Keratinocyte (primary cell): Measurements from ENCODE around the gene ECHS1. TPM values are rescaled to one million over a fixed set of nuclear protein-coding genes. Genes with fewer than 3 reads are reported as not detected.

ENCODE experiments used
- DNase-seq: peaks from one replicate; pipeline ENCODE4 v3.0.0-alpha.2; 2011; ENCODE audit warnings: low read depth, missing footprints, low spot score
- FAIRE-seq: peaks from 2 replicates; lab custom pipeline; 2011; peaks lifted over from hg19 to GRCh38; lab: Jason Lieb, UNC
- H2AFZ ChIP-seq: 2 replicates; pipeline ENCODE4 v1.6.0; 2012; ENCODE audit warnings: low read length, control low read depth, inconsistent platforms; ENCODE audit not compliant: control insufficient read depth
- H3K27ac ChIP-seq: 2 replicates; pipeline ENCODE4 v1.5.1; 2011; ENCODE audit warnings: low read length; ENCODE audit not compliant: control insufficient read depth, insufficient read depth
- H3K27me3 ChIP-seq: 3 replicates; pipeline ENCODE4 v1.6.0; 2011; ENCODE audit warnings: low read length; ENCODE audit not compliant: control insufficient read depth, insufficient read depth; ENCODE audit errors: extremely low read depth
- H3K36me3 ChIP-seq, 2 experiments: 2 replicates in 1 of 2; 3 replicates in 1 of 2; pipeline ENCODE4 v1.5.1; 2011; ENCODE audit warnings: low read length in 2 of 2, mild to moderate bottlenecking in 1 of 2; ENCODE audit not compliant: control insufficient read depth in 2 of 2, insufficient read depth in 2 of 2; ENCODE audit errors: extremely low read depth in 1 of 2
- H3K4me1 ChIP-seq: 3 replicates; pipeline ENCODE4 v1.5.1; 2011; ENCODE audit warnings: low read length; ENCODE audit not compliant: control insufficient read depth, insufficient read depth; ENCODE audit errors: extremely low read depth
- H3K4me2 ChIP-seq: 3 replicates; pipeline ENCODE4 v1.6.0; 2011; ENCODE audit warnings: low read depth, low read length; ENCODE audit not compliant: control insufficient read depth, insufficient read depth; ENCODE audit errors: extremely low read depth
- H3K4me3 ChIP-seq, 3 experiments: fragments of 200-600 bp in 1 of 3; sonication (generic) in 1 of 3; 2 replicates in 2 of 3; 3 replicates in 1 of 3; pipeline ENCODE4 v1.5.1; 2011 to 2016; ENCODE audit warnings: low read length in 3 of 3, mild to moderate bottlenecking in 3 of 3, control low read depth in 2 of 3, inconsistent platforms in 1 of 3, low read depth in 1 of 3, mixed read lengths in 1 of 3, mixed run types in 1 of 3, moderate library complexity in 1 of 3; ENCODE audit not compliant: control insufficient read depth in 2 of 3, insufficient read depth in 2 of 3; ENCODE audit errors: extremely low read depth in 1 of 3
- H3K79me2 ChIP-seq: 2 replicates; pipeline ENCODE4 v1.6.0; 2012; ENCODE audit warnings: low read length; ENCODE audit not compliant: control insufficient read depth, insufficient read depth
- H3K9ac ChIP-seq: 3 replicates; pipeline ENCODE4 v1.6.0; 2011; ENCODE audit warnings: low read length; ENCODE audit not compliant: control insufficient read depth, insufficient read depth; ENCODE audit errors: extremely low read depth
- H3K9me1 ChIP-seq: 3 replicates; pipeline ENCODE4 v1.6.0; 2011; ENCODE audit warnings: low read length; ENCODE audit not compliant: control insufficient read depth, insufficient read depth; ENCODE audit errors: extremely low read depth
- H3K9me3 ChIP-seq: 2 replicates; pipeline ENCODE4 v1.5.1; 2012; ENCODE audit warnings: low read depth, low read length; ENCODE audit not compliant: control insufficient read depth
- H4K20me1 ChIP-seq: 3 replicates; pipeline ENCODE4 v1.6.0; 2011; ENCODE audit warnings: low read length; ENCODE audit not compliant: control insufficient read depth, insufficient read depth; ENCODE audit errors: extremely low read depth
- EZH2 ChIP-seq: IDR thresholded peaks from one replicate; pipeline ENCODE4 v1.6.1; 2012; ENCODE audit warnings: inconsistent platforms, mild to moderate bottlenecking, low read length, moderate library complexity
- dilution Hi-C: fragments of 300-500 bp; cut with MboI; formaldehyde crosslinking; loops from one replicate; pipeline ENCODE4 v1.7.0; 2020; ENCODE audit warnings: low sequenced_read_pairs; ENCODE audit not compliant: extremely low pct_ligation_motif_present
- polyA plus RNA-seq, 5 experiments: library from polyadenylated mRNA; depleted of rRNA in 3 of 5; stranded (reverse) in 3 of 5; stranded (forward) in 1 of 5; unstranded in 1 of 5; fragments of >200 nt; gene quantifications; 1 replicate in 1 of 5; 2 replicates in 3 of 5; 3 replicates in 1 of 5; pipeline versions ENCODE4 v1.2.1 to v1.2.3, GENCODE V29; 2011 to 2012; ENCODE audit warnings: missing spikeins in 2 of 5, low read depth in 1 of 5, low replicate concordance in 1 of 5
- TF ChIP-seq, protein P1 (sequence below), 3 experiments: IDR thresholded peaks in 1 of 3; conservative IDR thresholded peaks in 1 of 3; optimal IDR thresholded peaks in 1 of 3; 2 replicates in 2 of 3; 3 replicates in 1 of 3; pipeline versions ENCODE3 to v1.5.1; 2011; ENCODE audit warnings: low read length in 3 of 3, mild to moderate bottlenecking in 3 of 3, moderate library complexity in 2 of 3, control low read depth in 1 of 3, inconsistent platforms in 1 of 3; ENCODE audit not compliant: insufficient read depth in 2 of 3; ENCODE audit errors: extremely low read depth in 1 of 3

ECHS1 gene
- polyA plus RNA-seq, 1 donor (not counting 4 experiments of a cell fraction or from before 2014, with no cell fraction given): 27.1 TPM

DNA sequence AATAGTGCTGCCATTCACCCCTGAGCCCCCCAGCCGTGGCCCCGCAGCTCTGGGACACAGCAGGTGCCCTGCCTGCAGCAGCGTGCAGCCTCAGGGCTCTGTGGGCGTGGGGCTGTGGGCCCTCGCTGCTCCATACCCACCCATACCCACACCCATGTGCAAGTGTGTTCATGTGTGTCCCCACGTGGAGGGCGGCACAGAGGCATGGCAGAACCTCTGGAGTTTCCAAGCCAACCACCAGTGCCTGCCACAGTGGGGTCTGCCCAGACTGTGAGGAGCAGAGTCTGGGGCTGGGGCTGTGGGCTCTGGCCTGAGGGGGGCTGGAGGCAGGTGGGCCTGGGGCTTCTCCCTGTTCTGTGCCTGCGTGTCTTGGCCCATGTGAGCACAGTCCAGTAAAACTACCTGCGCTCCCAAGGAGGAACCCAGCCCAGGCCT, 23.6 kb downstream of the ECHS1 start:
- H3K9me3 ChIP-seq: no peaks in the 10 kb centered on the region
- H4K20me1 ChIP-seq: no peaks in the 10 kb centered on the region
- no peak overlapping the region for H3K4me3 ChIP-seq
- peaks cover 4% of the 10 kb centered on the region for H3K27me3 ChIP-seq
- H3K9ac ChIP-seq: no peak overlapping the region
- H3K9me1 ChIP-seq: no peaks in the 10 kb centered on the region
- dilution Hi-C loops: no loop called here
- no peak overlapping the region for H2AFZ ChIP-seq
- H3K4me1 ChIP-seq: no peaks in the 10 kb centered on the region
- no peak for FAIRE-seq
- no peak overlapping the region for H3K4me2 ChIP-seq
- no peak overlapping the region for H3K27ac ChIP-seq
- H3K36me3 ChIP-seq: no peaks in the 10 kb centered on the region
- no peaks in the 10 kb centered on the region for H3K79me2 ChIP-seq
- TF ChIP-seq, protein P1, sequence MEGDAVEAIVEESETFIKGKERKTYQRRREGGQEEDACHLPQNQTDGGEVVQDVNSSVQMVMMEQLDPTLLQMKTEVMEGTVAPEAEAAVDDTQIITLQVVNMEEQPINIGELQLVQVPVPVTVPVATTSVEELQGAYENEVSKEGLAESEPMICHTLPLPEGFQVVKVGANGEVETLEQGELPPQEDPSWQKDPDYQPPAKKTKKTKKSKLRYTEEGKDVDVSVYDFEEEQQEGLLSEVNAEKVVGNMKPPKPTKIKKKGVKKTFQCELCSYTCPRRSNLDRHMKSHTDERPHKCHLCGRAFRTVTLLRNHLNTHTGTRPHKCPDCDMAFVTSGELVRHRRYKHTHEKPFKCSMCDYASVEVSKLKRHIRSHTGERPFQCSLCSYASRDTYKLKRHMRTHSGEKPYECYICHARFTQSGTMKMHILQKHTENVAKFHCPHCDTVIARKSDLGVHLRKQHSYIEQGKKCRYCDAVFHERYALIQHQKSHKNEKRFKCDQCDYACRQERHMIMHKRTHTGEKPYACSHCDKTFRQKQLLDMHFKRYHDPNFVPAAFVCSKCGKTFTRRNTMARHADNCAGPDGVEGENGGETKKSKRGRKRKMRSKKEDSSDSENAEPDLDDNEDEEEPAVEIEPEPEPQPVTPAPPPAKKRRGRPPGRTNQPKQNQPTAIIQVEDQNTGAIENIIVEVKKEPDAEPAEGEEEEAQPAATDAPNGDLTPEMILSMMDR (optimal IDR thresholded peaks at IDR 0.05 in 1 of 3, IDR thresholded peaks at IDR 0.05 in 1 of 3, conservative IDR thresholded peaks at IDR 0.05 in 1 of 3; ENCODE audit: extremely low read depth in 1 of 3, insufficient read depth in 2 of 3, low read length in 3 of 3): no peak
- TF ChIP-seq EZH2: no peak
- DNase-seq: no peak

DNA sequence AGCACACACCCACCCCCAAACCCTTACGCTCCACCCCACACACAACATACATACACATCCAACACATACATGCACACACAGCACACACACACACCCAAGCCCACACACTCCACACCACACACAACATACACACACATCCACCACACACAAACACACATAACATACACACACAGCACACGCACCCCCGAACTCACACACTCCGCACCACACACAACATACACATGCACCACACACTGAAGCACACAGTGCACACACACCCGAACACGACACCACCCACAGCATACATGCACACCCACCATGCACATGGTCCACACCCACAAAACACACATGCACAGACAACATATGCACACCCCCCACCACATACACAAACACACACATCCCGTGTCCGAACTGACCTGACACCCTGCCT, 24.0 kb downstream of the ECHS1 start:
- TF ChIP-seq EZH2: no peak
- TF ChIP-seq, protein P1 (optimal IDR thresholded peaks at IDR 0.05 in 1 of 3, IDR thresholded peaks at IDR 0.05 in 1 of 3, conservative IDR thresholded peaks at IDR 0.05 in 1 of 3; ENCODE audit: extremely low read depth in 1 of 3, insufficient read depth in 2 of 3, low read length in 3 of 3): no peak
- Histone ChIP-seq H3K27ac (no peak overlapping the region), H3K79me2 (no peaks in the 10 kb centered on the region), H2AFZ (no peak overlapping the region), H3K4me2 (no peak overlapping the region), H3K9ac (no peak overlapping the region), H3K9me1 (no peaks in the 10 kb centered on the region), H3K4me3 (no peak overlapping the region), H3K36me3 (no peaks in the 10 kb centered on the region), H4K20me1 (no peaks in the 10 kb centered on the region), H3K9me3 (no peaks in the 10 kb centered on the region), H3K4me1 (no peaks in the 10 kb centered on the region), H3K27me3 (peaks cover 4% of the 10 kb centered on the region)
- FAIRE-seq: no peak
- no peak for DNase-seq
- dilution Hi-C loops: no loop called here
